Measurements from ENCODE around the gene MCC. TPM values are rescaled to one million over a fixed set of nuclear protein-coding genes. Genes with fewer than 3 reads are reported as not detected.

Gene MCC
- total and polyA plus RNA-seq, 2 experiments from 2014 or later = 3.4 to 8.8 TPM

DNA sequence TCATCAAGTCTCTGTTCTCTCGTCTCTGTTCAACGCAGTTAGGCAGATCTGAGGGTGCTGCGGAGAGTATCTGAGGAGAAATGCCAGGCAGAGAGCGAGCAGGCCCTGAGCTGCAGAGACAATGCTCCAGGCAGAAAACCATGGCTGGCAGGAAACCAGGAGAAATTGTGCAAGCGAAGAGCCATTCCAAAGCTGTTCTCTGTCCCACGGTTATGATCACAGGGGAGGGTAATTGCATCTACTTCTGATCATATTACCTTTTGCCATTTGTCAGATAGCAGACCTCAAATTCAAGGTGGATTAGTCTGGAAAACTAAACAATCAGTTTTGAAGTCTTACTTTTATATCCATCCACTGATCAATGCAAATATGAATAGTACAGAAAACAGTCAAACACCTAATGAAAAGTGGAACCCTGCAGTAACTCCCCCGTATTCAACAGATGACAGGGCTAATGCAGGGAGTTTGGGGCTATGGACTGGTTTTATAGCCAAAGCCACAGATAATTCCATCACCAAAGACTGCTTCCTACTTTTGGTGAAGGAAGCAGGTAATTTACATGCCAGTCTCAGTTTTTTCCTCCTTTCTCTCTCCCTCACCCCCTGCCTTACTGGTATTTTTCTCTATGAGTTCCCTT, 283.6 kb downstream of the MCC start:
- no peak for TF ChIP-seq EZH2phosphoT487 (IDR thresholded peaks at IDR 0.05; ENCODE audit: insufficient read depth, low read depth)
- no peak for TF ChIP-seq EZH2 (IDR thresholded peaks at IDR 0.05; ENCODE audit: insufficient read depth, poor library complexity, severe bottlenecking)
- H3K9me3 ChIP-seq (ENCODE audit: low read depth) = no peaks in the 10 kb centered on the region
- H3K27ac ChIP-seq = no peak overlapping the region
- H2AFZ ChIP-seq = no peak overlapping the region
- H3K4me2 ChIP-seq (ENCODE audit: unreplicated experiment) = no peak overlapping the region
- WGBS, 2 experiments (ENCODE audit: low coverage in 1 of 2, low lambda C conversion rate in 2 of 2, missing lambda C conversion rate in 2 of 2) = 35% methylated on average over 7 of the region's 7 CpGs
- H3K9me2 ChIP-seq (ENCODE audit: insufficient read depth) = no peaks in the 10 kb centered on the region
- no peaks in the 10 kb centered on the region for H3K36me3 ChIP-seq (ENCODE audit: low read depth)
- no peak overlapping the region for H3K9ac ChIP-seq
- H4K20me1 ChIP-seq (ENCODE audit: insufficient read depth) = no peaks in the 10 kb centered on the region
- H3K27me3 ChIP-seq (replicated peaks; ENCODE audit: insufficient read depth) = no peaks in the 10 kb centered on the region
- DNase-seq = peak; percentile 76
- H3K79me2 ChIP-seq (ENCODE audit: insufficient read depth) = no peaks in the 10 kb centered on the region; the same call in 1 of the 2 replicates
- no peaks in the 10 kb centered on the region for H3F3A ChIP-seq (ENCODE audit: insufficient read depth)
- peaks cover 19% of the 10 kb centered on the region for H3K4me1 ChIP-seq (ENCODE audit: insufficient read depth)
- in situ Hi-C loops (cut with MboI) = no loop called here
- no peak overlapping the region for H3K4me3 ChIP-seq

DNA sequence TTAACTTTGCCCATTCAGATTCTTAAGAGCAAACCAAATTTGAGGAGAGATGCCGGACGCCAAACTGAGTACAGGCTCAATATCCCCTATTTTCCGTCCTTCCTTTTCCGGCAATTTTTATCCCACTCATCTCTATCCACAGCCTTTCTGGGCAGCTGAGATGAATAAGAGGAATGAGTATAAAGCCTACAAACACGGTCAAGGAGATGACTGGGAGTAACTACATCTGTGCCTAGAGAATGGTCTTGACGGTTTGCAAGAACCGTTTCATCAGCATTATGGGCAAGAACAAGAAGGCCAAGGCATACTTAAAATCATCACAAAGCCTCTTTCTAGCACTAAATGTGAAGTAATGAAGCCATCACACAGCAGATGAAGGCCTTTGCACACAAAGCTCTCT, 284.3 kb downstream of the MCC start:
- DNase-seq = peak; percentile 15
- H3K9me2 ChIP-seq (ENCODE audit: insufficient read depth) = no peaks in the 10 kb centered on the region
- H3K9ac ChIP-seq = no peak overlapping the region
- no peaks in the 10 kb centered on the region for H3K9me3 ChIP-seq (ENCODE audit: low read depth)
- H3F3A ChIP-seq (ENCODE audit: insufficient read depth) = no peaks in the 10 kb centered on the region
- in situ Hi-C loops (cut with MboI) = no loop called here
- H3K4me1 ChIP-seq (ENCODE audit: insufficient read depth) = peaks cover 24% of the 10 kb centered on the region
- TF ChIP-seq EZH2phosphoT487 (IDR thresholded peaks at IDR 0.05; ENCODE audit: insufficient read depth, low read depth) (no peak), EZH2 (IDR thresholded peaks at IDR 0.05; ENCODE audit: insufficient read depth, poor library complexity, severe bottlenecking) (no peak)
- no peaks in the 10 kb centered on the region for H4K20me1 ChIP-seq (ENCODE audit: insufficient read depth)
- H3K4me2 ChIP-seq (ENCODE audit: unreplicated experiment) = no peak overlapping the region
- H3K27ac ChIP-seq = no peak overlapping the region
- WGBS, 2 experiments (ENCODE audit: low coverage in 1 of 2, low lambda C conversion rate in 2 of 2, missing lambda C conversion rate in 2 of 2) = 60 to 67% methylated on average over 7 of the region's 7 CpGs
- H3K36me3 ChIP-seq (ENCODE audit: low read depth) = no peaks in the 10 kb centered on the region
- no peaks in the 10 kb centered on the region for H3K27me3 ChIP-seq (replicated peaks; ENCODE audit: insufficient read depth)
- no peak overlapping the region for H2AFZ ChIP-seq
- no peaks in the 10 kb centered on the region for H3K79me2 ChIP-seq (ENCODE audit: insufficient read depth)
- no peak overlapping the region for H3K4me3 ChIP-seq

DNA sequence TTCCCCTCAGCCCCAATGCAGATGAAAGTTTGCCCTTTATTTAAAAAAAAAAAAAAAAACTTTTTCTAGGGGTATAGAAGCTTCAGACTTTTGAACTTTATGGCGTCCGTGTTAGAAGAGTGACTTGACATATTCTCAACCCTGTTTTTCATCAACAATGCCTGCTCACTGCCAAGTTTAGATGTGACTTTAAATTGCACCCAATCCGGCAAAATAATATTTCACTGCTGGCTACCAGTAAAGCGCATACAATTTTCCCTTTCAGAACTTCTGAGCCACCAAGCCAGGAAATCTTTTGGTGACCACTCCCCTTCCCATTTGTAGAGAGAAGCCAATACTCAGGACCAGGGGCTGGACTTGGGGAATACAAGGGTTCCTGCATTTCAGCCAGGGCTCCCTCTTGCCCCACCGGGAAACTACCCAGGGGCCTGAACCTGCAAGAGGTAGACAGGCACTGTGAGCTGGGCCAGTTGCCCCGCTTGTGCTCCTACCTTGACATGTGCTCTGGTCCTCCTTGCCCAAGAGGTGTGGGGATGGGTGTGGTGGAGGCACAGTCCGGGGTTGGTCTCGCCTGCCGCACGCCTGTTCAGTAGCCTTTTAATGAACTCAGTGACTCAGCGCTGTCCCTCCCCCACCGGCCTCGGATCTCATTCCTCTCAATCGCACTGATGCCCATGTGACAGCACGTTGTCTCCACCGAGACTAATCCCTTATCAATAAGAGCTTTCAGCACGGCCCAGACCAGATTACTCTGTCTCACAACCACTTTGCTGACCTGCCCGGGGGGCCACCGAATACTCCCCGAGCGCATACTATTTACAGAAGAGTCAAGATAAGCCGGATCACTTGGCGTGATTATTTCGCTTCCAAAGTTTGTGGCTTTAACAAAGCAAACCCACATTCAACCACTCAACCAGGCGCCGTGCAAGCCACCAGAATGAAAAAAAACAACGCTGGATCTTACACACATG, 285.2 kb downstream of the MCC start:
- Histone ChIP-seq H4K20me1 (ENCODE audit: insufficient read depth) (no peaks in the 10 kb centered on the region), H3K4me1 (ENCODE audit: insufficient read depth) (peaks cover 24% of the 10 kb centered on the region), H3K9me3 (ENCODE audit: low read depth) (no peaks in the 10 kb centered on the region), H3K4me3 (no peak overlapping the region), H3K36me3 (ENCODE audit: low read depth) (no peaks in the 10 kb centered on the region), H2AFZ (no peak overlapping the region), H3F3A (ENCODE audit: insufficient read depth) (no peaks in the 10 kb centered on the region), H3K79me2 (ENCODE audit: insufficient read depth) (no peaks in the 10 kb centered on the region), H3K27ac (no peak overlapping the region), H3K9me2 (ENCODE audit: insufficient read depth) (no peaks in the 10 kb centered on the region), H3K4me2 (ENCODE audit: unreplicated experiment) (no peak overlapping the region), H3K27me3 (replicated peaks; ENCODE audit: insufficient read depth) (no peaks in the 10 kb centered on the region), H3K9ac (no peak overlapping the region)
- TF ChIP-seq EZH2phosphoT487 (IDR thresholded peaks at IDR 0.05; ENCODE audit: insufficient read depth, low read depth) (no peak), EZH2 (IDR thresholded peaks at IDR 0.05; ENCODE audit: insufficient read depth, poor library complexity, severe bottlenecking) (no peak)
- peak; percentile 46 for DNase-seq
- 59 to 60% methylated on average over 27 of the region's 27 CpGs for WGBS, 2 experiments (ENCODE audit: low coverage in 1 of 2, low lambda C conversion rate in 2 of 2, missing lambda C conversion rate in 2 of 2)
- in situ Hi-C loops (cut with MboI) = no loop called here

DNA sequence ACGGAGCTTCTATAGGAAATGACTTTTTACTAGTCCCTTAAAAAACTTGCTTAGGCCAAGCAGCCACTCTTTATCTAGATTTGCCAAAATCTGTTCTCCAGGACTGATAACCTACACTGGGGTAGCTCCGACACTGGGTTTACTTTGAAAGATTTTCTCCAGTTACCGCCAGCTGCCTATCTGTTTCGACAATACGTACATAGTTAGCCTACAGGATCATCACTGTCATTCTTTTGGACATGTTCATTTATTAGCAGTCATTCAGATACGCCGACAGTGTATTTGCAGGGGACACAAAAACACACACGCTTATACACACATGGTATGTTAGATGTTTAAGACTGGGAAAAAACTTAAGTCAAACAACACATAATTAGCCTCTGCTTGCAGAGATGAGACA, 286.0 kb downstream of the MCC start:
- Histone ChIP-seq H3F3A (ENCODE audit: insufficient read depth) (no peaks in the 10 kb centered on the region), H3K4me1 (ENCODE audit: insufficient read depth) (peaks cover 24% of the 10 kb centered on the region), H3K9ac (no peak overlapping the region), H3K79me2 (ENCODE audit: insufficient read depth) (no peaks in the 10 kb centered on the region), H3K36me3 (ENCODE audit: low read depth) (no peaks in the 10 kb centered on the region), H3K4me2 (ENCODE audit: unreplicated experiment) (no peak overlapping the region), H4K20me1 (ENCODE audit: insufficient read depth) (no peaks in the 10 kb centered on the region), H3K4me3 (no peak overlapping the region), H3K9me2 (ENCODE audit: insufficient read depth) (no peaks in the 10 kb centered on the region), H2AFZ (no peak overlapping the region), H3K9me3 (ENCODE audit: low read depth) (no peaks in the 10 kb centered on the region), H3K27ac (no peak overlapping the region), H3K27me3 (replicated peaks; ENCODE audit: insufficient read depth) (no peaks in the 10 kb centered on the region)
- TF ChIP-seq EZH2phosphoT487 (IDR thresholded peaks at IDR 0.05; ENCODE audit: insufficient read depth, low read depth) (no peak), EZH2 (IDR thresholded peaks at IDR 0.05; ENCODE audit: insufficient read depth, poor library complexity, severe bottlenecking) (no peak)
- 96 to 97% methylated on average over 8 of the region's 8 CpGs for WGBS, 2 experiments (ENCODE audit: low coverage in 1 of 2, low lambda C conversion rate in 2 of 2, missing lambda C conversion rate in 2 of 2)
- in situ Hi-C loops (cut with MboI) = no loop called here
- DNase-seq = no peak
